ENCODE measurements around the gene CCDC97. TPM values are rescaled to one million over a fixed set of nuclear protein-coding genes. Genes with fewer than 3 reads are reported as not detected.

The CCDC97 gene
- total and polyA plus RNA-seq, 10 donors: 12.7 to 38.2 (median 23.9) TPM

DNA sequence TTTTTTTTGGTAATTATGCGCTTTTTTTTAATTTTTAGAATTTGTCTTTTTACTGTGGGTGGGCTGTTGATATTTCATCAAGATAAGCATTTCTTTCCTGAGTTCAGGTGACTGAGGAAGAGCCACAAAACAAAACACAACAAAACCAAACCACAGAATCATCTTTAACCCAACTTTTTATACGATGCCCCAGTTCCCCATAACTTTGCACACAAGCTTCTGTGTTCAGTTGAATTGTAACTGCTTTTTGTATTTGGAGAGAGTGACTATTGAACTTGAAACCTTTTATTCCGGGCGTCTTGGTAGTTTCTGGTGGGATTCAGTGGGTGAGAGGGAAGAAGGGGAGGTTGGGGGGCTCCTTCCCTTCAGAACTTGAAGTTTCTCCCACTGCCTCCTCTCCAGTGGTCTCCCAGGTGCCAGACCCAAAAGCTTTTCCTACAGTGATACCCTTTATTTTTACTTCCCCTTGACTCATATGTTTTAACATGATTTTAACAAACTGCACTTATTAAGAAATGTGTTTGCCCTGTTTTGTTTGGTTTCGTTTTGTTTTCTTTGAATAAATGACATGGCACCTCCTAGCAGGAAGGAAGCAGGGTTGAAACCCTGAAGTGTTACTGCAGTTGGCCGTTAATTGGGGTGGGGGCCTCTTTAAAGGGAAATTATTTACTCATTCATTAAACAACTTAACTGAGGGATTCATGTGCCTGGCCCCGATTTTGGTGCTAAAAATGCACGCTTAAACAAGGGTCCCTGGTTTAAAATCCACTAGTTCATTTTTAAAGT, 2.7 kb upstream of the CCDC97 start:
- TF ChIP-seq, protein P1, sequence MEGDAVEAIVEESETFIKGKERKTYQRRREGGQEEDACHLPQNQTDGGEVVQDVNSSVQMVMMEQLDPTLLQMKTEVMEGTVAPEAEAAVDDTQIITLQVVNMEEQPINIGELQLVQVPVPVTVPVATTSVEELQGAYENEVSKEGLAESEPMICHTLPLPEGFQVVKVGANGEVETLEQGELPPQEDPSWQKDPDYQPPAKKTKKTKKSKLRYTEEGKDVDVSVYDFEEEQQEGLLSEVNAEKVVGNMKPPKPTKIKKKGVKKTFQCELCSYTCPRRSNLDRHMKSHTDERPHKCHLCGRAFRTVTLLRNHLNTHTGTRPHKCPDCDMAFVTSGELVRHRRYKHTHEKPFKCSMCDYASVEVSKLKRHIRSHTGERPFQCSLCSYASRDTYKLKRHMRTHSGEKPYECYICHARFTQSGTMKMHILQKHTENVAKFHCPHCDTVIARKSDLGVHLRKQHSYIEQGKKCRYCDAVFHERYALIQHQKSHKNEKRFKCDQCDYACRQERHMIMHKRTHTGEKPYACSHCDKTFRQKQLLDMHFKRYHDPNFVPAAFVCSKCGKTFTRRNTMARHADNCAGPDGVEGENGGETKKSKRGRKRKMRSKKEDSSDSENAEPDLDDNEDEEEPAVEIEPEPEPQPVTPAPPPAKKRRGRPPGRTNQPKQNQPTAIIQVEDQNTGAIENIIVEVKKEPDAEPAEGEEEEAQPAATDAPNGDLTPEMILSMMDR (IDR thresholded peaks at IDR 0.05 in 8 of 11, conservative IDR thresholded peaks at IDR 0.05 in 3 of 11): no peak
- TF ChIP-seq POLR2A (IDR thresholded peaks at IDR 0.05) (no peak), POLR2AphosphoS5 (IDR thresholded peaks at IDR 0.05) (no peak)
- intact Hi-C loops (cut with DNase I; ENCODE audit: low total_unique reads): loop anchor here (5.0 kb wide), 1 partner anchor 40 kb away; no protein-coding TSS in a partner anchor
- Histone ChIP-seq H3K9me3 (no peaks in the 10 kb centered on the region), H3K27me3 (replicated peaks in 1 of 7) (no peaks in the 10 kb centered on the region), H3K4me1 (peaks cover 63 to 96% (median 91%) of the 10 kb centered on the region in 6 donors), H3K36me3 (peaks cover 0 to 59% (median 43%) of the 10 kb centered on the region in 6 donors), H3K4me3 (peak overlapping the region in 1 of 8 donors; percentile 74), H3K27ac (peak overlapping the region; percentile 88 to 98 (median 97))
- no peak for DNase-seq
- WGBS, 5 donors: 19 to 42% (median 23%) methylated on average over 8 of the region's 8 CpGs

DNA sequence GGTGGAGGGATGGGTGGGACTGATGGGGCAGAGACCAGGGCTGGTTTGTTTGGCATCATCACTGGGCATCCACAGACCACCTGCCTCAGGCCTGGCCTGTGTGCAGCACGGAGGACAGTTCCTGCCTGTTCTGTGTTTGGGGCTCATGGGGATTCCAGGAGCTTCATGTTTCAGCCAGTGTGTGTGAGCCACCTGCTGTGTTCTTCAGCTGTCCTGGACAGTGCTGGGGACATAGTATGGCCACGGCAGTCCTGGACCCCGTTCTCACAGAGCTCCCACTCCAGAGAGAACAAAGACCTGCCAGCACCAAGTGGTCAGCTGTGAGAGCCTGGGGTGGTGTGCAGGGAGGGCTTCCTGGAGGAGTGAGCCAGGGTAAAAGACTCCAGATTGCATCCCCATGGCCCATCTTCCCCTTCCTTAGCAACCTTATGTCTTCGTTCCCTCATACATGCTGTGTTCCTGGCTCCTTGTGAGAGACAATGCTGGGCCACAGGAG, 2.0 kb upstream of the CCDC97 start:
- Histone ChIP-seq H3K36me3 (peaks cover 0 to 59% (median 45%) of the 10 kb centered on the region in 6 donors), H3K27ac (peak overlapping the region; percentile 88 to 98 (median 97)), H3K27me3 (replicated peaks in 1 of 7) (no peaks in the 10 kb centered on the region), H3K4me3 (peak overlapping the region in 1 of 8 donors; percentile 74), H3K4me1 (peaks cover 58 to 96% (median 90%) of the 10 kb centered on the region in 6 donors), H3K9me3 (no peaks in the 10 kb centered on the region)
- no peak for DNase-seq
- 2 to 46% (median 30%) methylated on average over 3 to 4 of the region's 4 CpGs for WGBS, 5 donors
- intact Hi-C loops (cut with DNase I; ENCODE audit: low total_unique reads): loop anchor here (5.0 kb wide), 1 partner anchor 41 kb away; no protein-coding TSS in a partner anchor
- TF ChIP-seq, protein P1 (IDR thresholded peaks at IDR 0.05 in 8 of 11, conservative IDR thresholded peaks at IDR 0.05 in 3 of 11): no peak
- TF ChIP-seq POLR2A (IDR thresholded peaks at IDR 0.05) (no peak), POLR2AphosphoS5 (IDR thresholded peaks at IDR 0.05) (no peak)

DNA sequence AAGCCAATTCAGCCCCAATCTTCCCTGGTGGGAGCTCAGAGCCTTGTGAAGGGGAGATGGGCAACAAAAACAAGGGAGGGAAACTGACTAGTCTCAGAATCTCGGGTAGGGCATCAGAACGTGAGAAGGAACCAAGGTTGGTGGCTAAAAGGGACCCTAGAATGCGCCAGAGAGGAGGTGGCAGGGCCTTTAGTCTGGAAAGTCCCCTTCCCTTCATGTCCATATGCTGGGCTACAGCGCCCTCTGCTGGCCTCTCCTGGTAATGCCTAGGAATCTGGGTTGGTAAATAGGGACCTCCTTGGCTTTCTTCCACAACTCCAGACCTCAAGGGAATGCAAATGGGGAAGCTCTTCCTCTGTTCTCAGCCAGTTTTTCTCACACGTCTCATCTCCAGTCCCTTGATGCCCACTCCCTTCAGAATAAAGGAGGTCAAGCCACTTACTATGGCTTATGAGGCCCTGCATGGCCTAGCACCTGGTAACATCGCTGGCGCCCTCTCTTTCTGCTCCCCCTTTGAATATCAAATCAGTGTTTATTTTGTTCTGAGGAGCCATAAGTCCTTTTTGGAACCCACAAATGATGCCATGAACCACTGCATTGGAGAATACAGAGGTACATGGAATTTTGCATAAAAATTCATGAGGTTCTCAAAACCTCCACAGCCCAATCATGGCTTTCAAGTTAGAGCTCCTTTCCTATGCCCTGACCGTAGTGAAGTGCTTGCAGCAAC, 1.4 kb upstream of the CCDC97 start:
- 19 to 27% (median 21%) methylated on average over 8 of the region's 8 CpGs for WGBS, 5 donors
- DNase-seq: peak; percentile 96
- no peak for TF ChIP-seq POLR2A (IDR thresholded peaks at IDR 0.05)
- peak in 2 of 3 donors; percentile 59 to 91 for TF ChIP-seq POLR2AphosphoS5 (IDR thresholded peaks at IDR 0.05)
- TF ChIP-seq, protein P1 (IDR thresholded peaks at IDR 0.05 in 8 of 11, conservative IDR thresholded peaks at IDR 0.05 in 3 of 11): peak; percentile 91 to 100 (median 99)
- Histone ChIP-seq H3K27me3 (replicated peaks in 1 of 7) (no peaks in the 10 kb centered on the region), H3K4me3 (peak overlapping the region in 6 of 8 donors; percentile 57 to 86 (median 72)), H3K27ac (peak overlapping the region; percentile 88 to 98 (median 97)), H3K36me3 (peaks cover 0 to 59% (median 47%) of the 10 kb centered on the region in 6 donors), H3K4me1 (peaks cover 52 to 96% (median 84%) of the 10 kb centered on the region in 6 donors), H3K9me3 (no peaks in the 10 kb centered on the region)
- intact Hi-C loops (cut with DNase I; ENCODE audit: low total_unique reads): loop anchor here (5.0 kb wide), 1 partner anchor 41 kb away; no protein-coding TSS in a partner anchor

All from spleen (tissue), 11 donors.